Suprapubic skin (tissue), 4 donors: ENCODE data around the gene GLUD2.

Experiments used
- CTCF ChIP-seq, 2 donors: fragments of 200-600 bp in 1 of 2; fragments of 450-650 bp in 1 of 2; sonication (generic) in 1 of 2; IDR thresholded peaks; one replicate each; pipeline ENCODE4 v1.5.1; 2016 to 2019; ENCODE audit warnings: antibody characterized with exemption in 2 of 2, mild to moderate bottlenecking in 1 of 2, moderate library complexity in 1 of 2
- POLR2A ChIP-seq, 2 donors: fragments of 450-650 bp; IDR thresholded peaks; one replicate each; pipeline ENCODE4 v1.6.1; 2017; ENCODE audit warnings: antibody characterized with exemption in 2 of 2, mild to moderate bottlenecking in 2 of 2, moderate library complexity in 2 of 2
- POLR2AphosphoS5 ChIP-seq, 3 donors: sonication (generic); formaldehyde crosslinking; IDR thresholded peaks; one replicate each; pipeline ENCODE4 v1.6.1; 2017; ENCODE audit warnings: antibody characterized with exemption in 3 of 3

DNA sequence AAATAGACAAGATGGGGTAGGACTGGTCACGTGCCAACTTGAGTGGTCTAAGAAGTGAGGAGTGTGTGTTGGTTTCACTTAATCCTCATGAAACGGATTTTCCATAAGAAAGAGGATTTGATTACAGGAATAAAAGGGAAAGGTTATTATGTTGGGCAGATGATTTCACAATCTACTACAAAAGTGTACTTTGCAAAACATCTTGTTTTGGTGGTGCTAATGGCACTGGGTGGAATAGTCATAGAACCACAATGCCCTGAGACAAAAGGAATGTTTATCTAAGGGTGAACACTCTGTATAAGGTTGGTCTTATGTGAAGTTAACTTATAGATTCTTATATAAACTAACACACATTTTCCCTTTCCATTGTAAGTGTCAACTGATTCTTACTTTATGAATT, 45.6 kb downstream of the GLUD2 start:
- no peak for TF ChIP-seq POLR2A (IDR thresholded peaks at IDR 0.05)
- no peak for TF ChIP-seq CTCF (IDR thresholded peaks at IDR 0.05)
- TF ChIP-seq POLR2AphosphoS5 (IDR thresholded peaks at IDR 0.05) = no peak
